SK-N-SH (cell line): ENCODE data around the gene KANK4. TPM values are rescaled to one million over a fixed set of nuclear protein-coding genes. Genes with fewer than 3 reads are reported as not detected.

Experiments used
- CTCF ChIA-PET: fragments of 300-600, 350-600 bp; formaldehyde crosslinking; extraction: SDS; loops from one replicate; lab custom pipeline; 2021; lab: Yijun Ruan, JAX
- POLR2A ChIA-PET: fragments of 350-600 bp; sonication (Branson Sonifier 250); formaldehyde crosslinking; extraction: SDS; loops from one replicate; lab custom pipeline; 2020; ENCODE audit warnings: antibody characterized with exemption, inconsistent platforms; lab: Yijun Ruan, JAX
- DNase-seq: peaks from one replicate; pipeline ENCODE4 v3.0.0; 2012
- H2AFZ ChIP-seq: fragments of 200-600 bp; sonication (generic); 2 replicates; pipeline ENCODE4 v1.8.1; 2016; ENCODE audit warnings: antibody characterized with exemption, mild to moderate bottlenecking, low read depth
- H3F3A ChIP-seq: fragments of 200-600 bp; sonication (generic); replicated peaks from 2 replicates; pipeline ENCODE3; 2016; ENCODE audit warnings: antibody characterized with exemption, mild to moderate bottlenecking; ENCODE audit not compliant: insufficient read depth
- H3K27ac ChIP-seq, 2 experiments: fragments of 200-500 bp in 1 of 2; fragments of 200-600 bp in 1 of 2; sonication (Bioruptor generic) in 1 of 2; sonication (generic), shearing (Covaris generic) in 1 of 2; 2 replicates each; pipeline versions ENCODE4 v1.5.1 to v1.6.1; 2014 to 2016; ENCODE audit warnings: low read depth in 2 of 2, inconsistent platforms in 1 of 2, low read length in 1 of 2, mild to moderate bottlenecking in 1 of 2, mixed read lengths in 1 of 2
- H3K27me3 ChIP-seq: fragments of 200-600 bp; sonication (generic), shearing (Covaris generic); 2 replicates; pipeline ENCODE4 v1.6.1; 2016; ENCODE audit warnings: mixed run types; ENCODE audit not compliant: insufficient read depth
- H3K36me3 ChIP-seq, 2 experiments: fragments of 200-500 bp in 1 of 2; fragments of 200-600 bp in 1 of 2; sonication (Bioruptor generic) in 1 of 2; sonication (generic) in 1 of 2; replicated peaks in 1 of 2; 2 replicates each; pipeline versions ENCODE3 to v1.5.1; 2014 to 2016; ENCODE audit warnings: low read length in 1 of 2, mild to moderate bottlenecking in 1 of 2; ENCODE audit not compliant: insufficient read depth in 2 of 2, control insufficient read depth in 1 of 2
- H3K4me1 ChIP-seq, 2 experiments: fragments of 200-500 bp in 1 of 2; fragments of 200-600 bp in 1 of 2; sonication (Bioruptor generic) in 1 of 2; sonication (generic), shearing (Covaris generic) in 1 of 2; 2 replicates each; pipeline versions ENCODE4 v1.5.1 to v1.6.1; 2014 to 2016; ENCODE audit warnings: low read depth in 1 of 2, low read length in 1 of 2, mixed run types in 1 of 2; ENCODE audit not compliant: insufficient read depth in 2 of 2, control insufficient read depth in 1 of 2
- H3K4me2 ChIP-seq: fragments of 200-600 bp; sonication (generic), shearing (Covaris generic); 2 replicates; pipeline ENCODE4 v1.6.1; 2017; ENCODE audit warnings: mixed run types
- H3K4me3 ChIP-seq, 2 experiments: fragments of 200-500 bp in 1 of 2; fragments of 200-600 bp in 1 of 2; sonication (Bioruptor generic) in 1 of 2; sonication (generic), shearing (Covaris generic) in 1 of 2; 2 replicates each; pipeline versions ENCODE4 v1.5.1 to v1.8.1; 2014 to 2016; ENCODE audit warnings: low read depth in 2 of 2, inconsistent platforms in 1 of 2, low read length in 1 of 2, mild to moderate bottlenecking in 1 of 2, mixed read lengths in 1 of 2, moderate library complexity in 1 of 2
- H3K79me2 ChIP-seq: fragments of 200-600 bp; sonication (generic); 2 replicates; pipeline ENCODE4 v1.8.1; 2017; ENCODE audit warnings: mild to moderate bottlenecking; ENCODE audit not compliant: insufficient read depth
- H3K9ac ChIP-seq: fragments of 200-600 bp; sonication (generic); 2 replicates; pipeline ENCODE4 v1.6.1; 2017; ENCODE audit warnings: mixed run types
- H3K9me2 ChIP-seq: fragments of 200-600 bp; sonication (generic); 2 replicates; pipeline ENCODE4 v1.6.1; 2017; ENCODE audit warnings: mixed run types
- H3K9me3 ChIP-seq: fragments of 200-600 bp; sonication (generic); 2 replicates; pipeline ENCODE4 v1.6.1; 2017; ENCODE audit warnings: mixed run types, mild to moderate bottlenecking, moderate library complexity
- H4K20me1 ChIP-seq: fragments of 200-600 bp; sonication (generic); 2 replicates; pipeline ENCODE4 v1.6.1; 2017; ENCODE audit warnings: mild to moderate bottlenecking, mixed run types; ENCODE audit not compliant: insufficient read depth
- CHD2 ChIP-seq: fragments of 150-350 bp; IDR thresholded peaks from 2 replicates; pipeline ENCODE4 v1.6.1; 2018; ENCODE audit warnings: low read length; ENCODE audit not compliant: partially characterized antibody
- GATA2 ChIP-seq: sonication (generic); formaldehyde crosslinking; IDR thresholded peaks from 2 replicates; pipeline ENCODE4 v1.5.0; 2020; ENCODE audit warnings: mild to moderate bottlenecking, missing genetic modification reagents
- IRF3 ChIP-seq: fragments of 150-350 bp; IDR thresholded peaks from 2 replicates; pipeline ENCODE4 v1.6.1; 2016; ENCODE audit warnings: mild to moderate bottlenecking, low read depth, low read length
- JUND ChIP-seq: IDR thresholded peaks from 2 replicates; pipeline ENCODE4 v1.4.0; 2012
- MEF2A ChIP-seq: IDR thresholded peaks from 2 replicates; pipeline ENCODE4 v1.4.0; 2012; ENCODE audit warnings: low read depth, borderline replicate concordance
- NFIC ChIP-seq: IDR thresholded peaks from 2 replicates; pipeline ENCODE4 v1.4.0; 2012; ENCODE audit warnings: borderline replicate concordance
- PBX3 ChIP-seq: IDR thresholded peaks from 2 replicates; pipeline ENCODE4; 2012
- RCOR1 ChIP-seq: fragments of 150-350 bp; IDR thresholded peaks from 2 replicates; pipeline ENCODE4 v1.6.1; 2017; ENCODE audit warnings: antibody characterized with exemption, low read length
- REST ChIP-seq: IDR thresholded peaks from 2 replicates; pipeline ENCODE4 v1.6.1; 2012; ENCODE audit warnings: mild to moderate bottlenecking, low read depth, low read length, moderate library complexity
- RFX5 ChIP-seq: IDR thresholded peaks from 2 replicates; pipeline ENCODE4 v1.6.1; 2012; ENCODE audit warnings: mild to moderate bottlenecking, improper control_type of control experiment, low read length
- RXRA ChIP-seq: IDR thresholded peaks from 2 replicates; pipeline ENCODE4 v1.4.0; 2012; ENCODE audit warnings: low read depth, mild to moderate bottlenecking, borderline replicate concordance
- SMC3 ChIP-seq: IDR thresholded peaks from 2 replicates; pipeline ENCODE4 v1.6.1; 2012; ENCODE audit warnings: low read depth, low read length, improper control_type of control experiment
- TAF1 ChIP-seq: IDR thresholded peaks from 2 replicates; pipeline ENCODE4 v1.6.1; 2012; ENCODE audit warnings: low read depth, mild to moderate bottlenecking, low read length, moderate library complexity, borderline replicate concordance
- TCF12 ChIP-seq: IDR thresholded peaks from 2 replicates; pipeline ENCODE4 v1.4.0; 2012
- TEAD4 ChIP-seq: IDR thresholded peaks from 2 replicates; pipeline ENCODE4 v1.4.0; 2012; ENCODE audit warnings: mild to moderate bottlenecking, borderline replicate concordance; ENCODE audit not compliant: insufficient read depth
- USF1 ChIP-seq: IDR thresholded peaks from 2 replicates; pipeline ENCODE4 v1.4.0; 2012; ENCODE audit warnings: low read depth, borderline replicate concordance
- USF2 ChIP-seq: fragments of 150-350 bp; IDR thresholded peaks from 2 replicates; pipeline ENCODE4 v1.6.1; 2017; ENCODE audit warnings: antibody characterized with exemption, low read length, low read depth, borderline replicate concordance
- ZBTB33 ChIP-seq: IDR thresholded peaks from 2 replicates; pipeline ENCODE4 v1.4.0; 2012; ENCODE audit warnings: low read depth, borderline replicate concordance
- WGBS: methylation state at CpG from one replicate; pipeline ENCODE4 v1.1.6; 2017; ENCODE audit warnings: low lambda C conversion rate; 5-methylcytosine and 5-hydroxymethylcytosine counted together
- polyA plus RNA-seq, 3 experiments: library from polyadenylated mRNA; depleted of rRNA; stranded (reverse); fragments of >200 nt; gene quantifications; 2 replicates each; pipeline ENCODE4 v1.2.3, GENCODE V29; 2012

Gene KANK4
- polyA plus RNA-seq, 1 of the 3 experiments (the other 2 are of a cell fraction): not detected

GRCh38 chr1:62188111-62188510, 131.1 kb downstream of the KANK4 start:
- DNase-seq: no peak
- Histone ChIP-seq H3K27ac (no peak overlapping the region), H3K36me3 (no peaks in the 10 kb centered on the region), H3K27me3 (no peaks in the 10 kb centered on the region), H3K4me1 (no peaks in the 10 kb centered on the region; a peak in 1 of 4 replicates), H3K79me2 (no peaks in the 10 kb centered on the region), H3K9me2 (no peaks in the 10 kb centered on the region), H3K9ac (no peak overlapping the region), H3K4me3 (no peak overlapping the region), H3K4me2 (no peak overlapping the region), H3F3A (no peaks in the 10 kb centered on the region), H4K20me1 (no peaks in the 10 kb centered on the region), H3K9me3 (no peaks in the 10 kb centered on the region), H2AFZ (no peak overlapping the region)
- 80% methylated on average over 8 of the region's 8 CpGs for WGBS
- ChIA-PET POLR2A (no interaction called here), CTCF (interaction anchor here (0.6 to 1.3 kb wide), 2 partner anchors 12 to 774 kb away, joined by 3 to 11 read pairs; no protein-coding TSS in a partner anchor)
- TF ChIP-seq IRF3: no peak
- TF ChIP-seq USF2: no peak
- TF ChIP-seq CHD2: no peak
- TF ChIP-seq SMC3: no peak
- no peak for TF ChIP-seq USF1
- TF ChIP-seq JUND: no peak
- no peak for TF ChIP-seq RCOR1
- TF ChIP-seq NFIC: no peak
- TF ChIP-seq, all 33 proteins: peak for 0

GRCh38 chr1:62187548-62187947, 131.7 kb downstream of the KANK4 start:
- POLR2A ChIA-PET: no interaction called here
- WGBS: 86% methylated on average over 5 of the region's 5 CpGs
- TF ChIP-seq RXRA (no peak), PBX3 (no peak), TCF12 (no peak), MEF2A (no peak), GATA2 (CRISPR knock-in tag) (no peak), RCOR1 (no peak), REST (no peak), ZBTB33 (no peak), SMC3 (no peak), RFX5 (no peak), TAF1 (no peak), TEAD4 (no peak)

More at GRCh38 chr1:62187548-62187947, 131.7 kb downstream of the KANK4 start:
- Histone ChIP-seq H3K36me3 (no peaks in the 10 kb centered on the region), H3F3A (no peaks in the 10 kb centered on the region), H3K4me2 (no peak overlapping the region), H3K79me2 (no peaks in the 10 kb centered on the region), H3K4me1 (no peaks in the 10 kb centered on the region; a peak in 1 of 4 replicates), H3K27ac (no peak overlapping the region), H4K20me1 (no peaks in the 10 kb centered on the region), H3K9me3 (no peaks in the 10 kb centered on the region), H2AFZ (no peak overlapping the region), H3K9me2 (no peaks in the 10 kb centered on the region), H3K4me3 (no peak overlapping the region), H3K27me3 (no peaks in the 10 kb centered on the region), H3K9ac (no peak overlapping the region)
- CTCF ChIA-PET: interaction anchor here (0.6 to 1.3 kb wide), 2 partner anchors 12 to 774 kb away, joined by 3 to 11 read pairs; no protein-coding TSS in a partner anchor
- DNase-seq: no peak
